Measurements from ENCODE around the gene ZFP3.
"Not testable (repeated sequence)": the region's sequence is repeated elsewhere in the genome, so short reads cannot be mapped to it uniquely, and the experiment has no call there.

The ZFP3 gene

GRCh38 chr17:5078106-5079028 is at the start of gene ZFP3:
ZFP3 (plus strand) TSS chr17:5078467; CDS start chr17:5091505, 13,038 bp downstream.
- DNase-seq (ENCODE audit: low read depth), result peak; percentile 78

- not testable (repeated sequence) for DNase-seq (ENCODE audit: low read depth)
Measured at GRCh38 chr17:5030168-5030567, 48.1 kb upstream of the ZFP3 start.

- DNase-seq (ENCODE audit: low read depth), result peak; percentile 75
Measured at GRCh38 chr17:5031365-5032082, 46.7 kb upstream of the ZFP3 start.

- DNase-seq (ENCODE audit: low read depth), result no peak
Measured at GRCh38 chr17:5032865-5033264, 45.4 kb upstream of the ZFP3 start.

GRCh38 chr17:5033352-5034015 is 44.8 kb upstream of the ZFP3 start:
- DNase-seq (ENCODE audit: low read depth), result no peak

GRCh38 chr17:5034063-5034462 is 44.2 kb upstream of the ZFP3 start:
- no peak for DNase-seq (ENCODE audit: low read depth)

GRCh38 chr17:5034651-5035050 is 43.6 kb upstream of the ZFP3 start:
- no peak for DNase-seq (ENCODE audit: low read depth)

- no peak for DNase-seq (ENCODE audit: low read depth)
Measured at GRCh38 chr17:5035315-5035714, 43.0 kb upstream of the ZFP3 start, which contains the start of gene SLC52A1. SLC52A1 (minus strand) TSS chr17:5035426; CDS start chr17:5034606, 820 bp downstream.

GRCh38 chr17:5042157-5043022 is 35.9 kb upstream of the ZFP3 start:
- DNase-seq (ENCODE audit: low read depth), result no peak

GRCh38 chr17:5043524-5043923 is 34.7 kb upstream of the ZFP3 start:
- no peak for DNase-seq (ENCODE audit: low read depth)

- DNase-seq (ENCODE audit: low read depth), result no peak
Measured at GRCh38 chr17:5044630-5045029, 33.6 kb upstream of the ZFP3 start.

- no peak for DNase-seq (ENCODE audit: low read depth)
Measured at GRCh38 chr17:5045496-5045895, 32.8 kb upstream of the ZFP3 start.

- DNase-seq (ENCODE audit: low read depth), result no peak
Measured at GRCh38 chr17:5047446-5047845, 30.8 kb upstream of the ZFP3 start.

- no peak for DNase-seq (ENCODE audit: low read depth)
Measured at GRCh38 chr17:5049314-5049841, 28.9 kb upstream of the ZFP3 start.

- DNase-seq (ENCODE audit: low read depth), result peak; percentile 19
Measured at GRCh38 chr17:5050278-5050677, 28.0 kb upstream of the ZFP3 start.

GRCh38 chr17:5055543-5055942 is 22.7 kb upstream of the ZFP3 start:
- no peak for DNase-seq (ENCODE audit: low read depth)

- DNase-seq (ENCODE audit: low read depth), result peak; percentile 41
Measured at GRCh38 chr17:5065227-5065744, 13.0 kb upstream of the ZFP3 start.

GRCh38 chr17:5068236-5068635 is 10.0 kb upstream of the ZFP3 start:
- no peak for DNase-seq (ENCODE audit: low read depth)

GRCh38 chr17:5069724-5070123 is 8.5 kb upstream of the ZFP3 start:
- DNase-seq (ENCODE audit: low read depth), result no peak

GRCh38 chr17:5075472-5075871 is 2.8 kb upstream of the ZFP3 start:
- DNase-seq (ENCODE audit: low read depth), result not testable (repeated sequence)

- DNase-seq (ENCODE audit: low read depth), result not testable (repeated sequence)
Measured at GRCh38 chr17:5077275-5077674, 992 bp upstream of the ZFP3 start.

Data from EH (cell line).